ENCODE results near the gene HID1. TPM values are rescaled to one million over a fixed set of nuclear protein-coding genes. Genes with fewer than 3 reads are reported as not detected.

Gene HID1
- total and polyA plus RNA-seq, 2 of the 4 experiments (the other 2 are of a cell fraction): 0.18 to 1.7 TPM

GRCh38 chr17:75013092-75013559, 40.6 kb upstream of the HID1 start:
- H3K9me3 ChIP-seq (ENCODE audit: control insufficient read depth, insufficient read depth, low read length): no peaks in the 10 kb centered on the region
- H3K4me1 ChIP-seq (ENCODE audit: control insufficient read depth, insufficient read depth, low read length): peaks cover 6% of the 10 kb centered on the region
- peak overlapping the region; percentile 84 for H3K4me3 ChIP-seq (ENCODE audit: insufficient read depth, low read depth, low read length)
- peak overlapping the region; percentile 88 for H3K4ac ChIP-seq (ENCODE audit: low read depth, low read length)
- no peak overlapping the region for H2BK15ac ChIP-seq (ENCODE audit: low read depth, low read length)
- DNase-seq: no peak
- no peaks in the 10 kb centered on the region for H3K27me3 ChIP-seq (ENCODE audit: control insufficient read depth, insufficient read depth, low read length)
- H4K91ac ChIP-seq (ENCODE audit: insufficient read depth, low read depth, low read length): peak overlapping the region; percentile 51
- H3K27ac ChIP-seq (ENCODE audit: insufficient read depth, low read length): peak overlapping the region; percentile 86
- H3K4me2 ChIP-seq (ENCODE audit: low read depth, low read length): peak overlapping the region; percentile 77
- no peak for TF ChIP-seq MXI1 (IDR thresholded peaks at IDR 0.05; ENCODE audit: borderline replicate concordance, low read depth, low read length)
- CTCF ChIA-PET: interaction anchor here (0.6 to 2.4 kb wide), 6 partner anchors 22 to 189 kb away, joined by 3 to 8 read pairs (median 4); partner anchors contain the start of gene USH1G
- H3K56ac ChIP-seq (ENCODE audit: extremely low read depth, insufficient read depth, low read length): peak overlapping the region; percentile 80
- H2BK20ac ChIP-seq (ENCODE audit: low read depth, low read length): no peak overlapping the region
- peak overlapping the region; percentile 83 for H3K23ac ChIP-seq (ENCODE audit: low read depth, low read length)
- H3K14ac ChIP-seq (replicated peaks; ENCODE audit: low read depth, low read length): peak overlapping the region; percentile 68
- H3K36me3 ChIP-seq (ENCODE audit: control insufficient read depth, insufficient read depth, low read length): peaks cover 3% of the 10 kb centered on the region; the same call in 1 of the 2 replicates
- ATAC-seq (ENCODE audit: low read depth): no peak
- BruUV-seq (replicated peaks): no TSS peak
- WGBS, 2 experiments (ENCODE audit: extremely low coverage in 2 of 2, insufficient read length in 1 of 2): 0% methylated on average over 3 of the region's 10 CpGs; no CpG with 5 or more reads in 1 of the 2 experiments
- no peaks in the 10 kb centered on the region for H4K20me1 ChIP-seq (ENCODE audit: insufficient read depth, low read length)
- H2BK5ac ChIP-seq (ENCODE audit: low read depth, low read length, poor library complexity, severe bottlenecking): peak overlapping the region; percentile 48
- POLR2A ChIA-PET (ENCODE audit: unreplicated experiment): interaction anchor here (0.6 to 2.2 kb wide), 4 partner anchors 10 to 107 kb away, joined by 3 to 8 read pairs (median 7); partner anchors contain the start of gene CDR2L
- no peak overlapping the region for H2BK120ac ChIP-seq (ENCODE audit: low read depth, low read length)
- H2AFZ ChIP-seq (replicated peaks; ENCODE audit: low read length, poor library complexity): peak overlapping the region; percentile 96
- in situ Hi-C loops (cut with MboI; ENCODE audit: low sequenced_read_pairs): no loop called here
- H2AK9ac ChIP-seq (replicated peaks; ENCODE audit: low read depth, low read length, poor library complexity): peak overlapping the region; percentile 83
- intact Hi-C loops (cut with micrococcal nuclease): loop anchor here (2.0 kb wide), 1 partner anchor 24 kb away; no protein-coding TSS in a partner anchor
- no peak overlapping the region for H2AK5ac ChIP-seq (ENCODE audit: low read depth, low read length)
- H4K8ac ChIP-seq (ENCODE audit: low read depth in 2 of 2, low read length in 2 of 2): peak overlapping the region; percentile 86 to 95
- H3K79me1 ChIP-seq (ENCODE audit: low read depth in 1 of 2, low read length in 2 of 2): peaks cover 13 to 31% of the 10 kb centered on the region in 2 experiments
- peak overlapping the region; percentile 15 for H3K18ac ChIP-seq (ENCODE audit: low read depth, low read length)
- 0 out of 2 replicates have a peak, but pooled peaks cover 4% of the 10 kb centered on the region for H3K9me1 ChIP-seq (ENCODE audit: insufficient read depth, low read length)
- peak overlapping the region; percentile 93 for H3K9ac ChIP-seq (ENCODE audit: low read depth, low read length)
- dilution Hi-C loops (cut with HindIII; ENCODE audit: low sequenced_read_pairs, unreplicated experiment): no loop called here
- peak overlapping the region; percentile 65 for H4K5ac ChIP-seq (ENCODE audit: low read depth, low read length)
